Measurements from ENCODE around the gene SAA2.
A peak's percentile ranks its signal among the peaks of the same experiment; 100 is the strongest.
"Not testable (repeated sequence)": the region's sequence is repeated elsewhere in the genome, so short reads cannot be mapped to it uniquely, and the experiment has no call there.

The SAA2 gene

DNA sequence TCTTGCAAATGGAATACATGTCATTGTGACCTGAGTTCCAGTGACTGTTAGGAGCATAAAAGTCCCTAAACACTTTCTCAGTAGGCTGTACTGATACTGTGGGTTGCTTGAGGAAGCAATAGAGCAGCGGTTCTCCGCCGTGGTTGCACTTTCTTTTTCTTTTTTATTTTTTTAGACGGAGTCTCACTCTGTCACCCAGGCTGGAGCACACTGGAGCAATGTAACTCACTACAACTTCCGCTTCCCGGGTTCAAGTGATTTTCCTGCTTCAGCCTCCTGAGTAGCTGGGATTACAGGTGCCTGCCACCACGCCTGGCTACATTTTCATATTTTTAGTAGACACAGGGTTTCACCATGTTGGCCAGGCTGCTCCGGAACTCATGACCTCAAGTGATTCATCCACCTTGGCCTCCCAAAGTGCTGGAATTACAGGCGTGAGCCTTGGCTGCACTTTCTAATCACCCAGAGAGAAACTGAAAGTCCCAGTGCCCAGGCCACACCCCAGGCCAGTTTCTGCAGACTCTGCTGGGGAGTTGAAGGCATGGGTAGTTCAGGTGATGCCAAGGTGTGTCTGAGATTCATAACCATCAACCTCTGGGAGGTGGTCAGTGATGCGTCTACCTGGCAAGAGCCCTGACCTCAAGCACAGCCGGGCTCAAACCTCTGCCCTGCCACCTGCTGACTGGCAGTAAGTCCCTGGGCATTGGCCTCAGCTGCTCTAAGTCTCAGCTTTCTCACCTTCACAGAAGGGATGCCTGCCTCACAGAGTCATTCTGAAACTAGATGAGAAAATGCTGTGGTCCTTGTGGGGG is 1.9 kb downstream of the SAA2 start:
- not testable (repeated sequence) for DNase-seq

DNA sequence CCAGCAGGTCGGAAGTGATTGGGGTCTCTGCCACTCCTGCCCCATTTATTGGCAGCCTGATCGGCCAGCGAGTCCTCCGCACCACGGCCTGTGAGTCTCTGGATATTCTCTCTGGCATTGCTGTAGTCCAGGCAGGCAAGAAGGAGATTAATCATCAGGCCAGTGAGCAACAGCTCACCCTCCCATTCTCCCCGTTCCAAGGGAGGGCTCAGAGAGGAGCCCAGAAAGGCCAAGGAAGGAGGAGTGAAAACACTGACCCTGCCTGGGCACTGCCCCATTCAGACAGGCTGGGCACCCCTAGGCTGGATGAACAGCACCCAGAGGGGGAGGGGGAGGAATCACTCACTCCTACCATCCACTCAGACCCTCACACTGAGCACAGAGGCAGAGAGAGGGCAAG is 3.1 kb downstream of the SAA2 start:
- no peak for DNase-seq

DNA sequence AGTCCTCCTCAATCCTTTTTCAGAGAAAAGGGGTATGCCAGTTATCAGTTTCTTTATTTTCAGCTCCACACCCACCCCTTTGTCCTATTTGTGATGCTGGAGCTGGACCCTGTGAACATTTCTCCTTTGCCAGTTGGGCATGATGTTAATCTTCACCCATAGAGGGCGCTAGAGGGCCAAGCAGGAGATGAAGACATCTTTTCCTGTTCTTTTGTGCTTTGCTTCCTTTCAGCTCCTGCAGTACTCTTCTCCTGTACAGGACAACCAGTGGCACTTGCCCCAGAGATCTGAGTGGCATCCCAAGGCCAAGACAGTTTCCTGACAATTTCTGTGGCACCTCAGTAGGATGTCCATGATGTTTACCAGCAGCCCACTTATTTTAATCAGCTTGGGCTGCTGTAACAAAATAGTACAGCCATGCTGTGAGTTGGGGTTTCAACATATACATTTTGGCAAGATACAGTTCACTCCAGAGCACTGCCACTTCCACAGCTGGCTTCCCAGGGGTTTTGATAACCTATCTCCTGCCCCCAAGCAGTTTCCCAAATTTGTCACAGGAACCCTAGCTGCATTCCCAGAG is 4.6 kb downstream of the SAA2 start:
- DNase-seq: peak; percentile 87

- DNase-seq: no peak
Observed at GRCh38 chr11:18239655-18240054, 8.8 kb downstream of the SAA2 start.

DNA sequence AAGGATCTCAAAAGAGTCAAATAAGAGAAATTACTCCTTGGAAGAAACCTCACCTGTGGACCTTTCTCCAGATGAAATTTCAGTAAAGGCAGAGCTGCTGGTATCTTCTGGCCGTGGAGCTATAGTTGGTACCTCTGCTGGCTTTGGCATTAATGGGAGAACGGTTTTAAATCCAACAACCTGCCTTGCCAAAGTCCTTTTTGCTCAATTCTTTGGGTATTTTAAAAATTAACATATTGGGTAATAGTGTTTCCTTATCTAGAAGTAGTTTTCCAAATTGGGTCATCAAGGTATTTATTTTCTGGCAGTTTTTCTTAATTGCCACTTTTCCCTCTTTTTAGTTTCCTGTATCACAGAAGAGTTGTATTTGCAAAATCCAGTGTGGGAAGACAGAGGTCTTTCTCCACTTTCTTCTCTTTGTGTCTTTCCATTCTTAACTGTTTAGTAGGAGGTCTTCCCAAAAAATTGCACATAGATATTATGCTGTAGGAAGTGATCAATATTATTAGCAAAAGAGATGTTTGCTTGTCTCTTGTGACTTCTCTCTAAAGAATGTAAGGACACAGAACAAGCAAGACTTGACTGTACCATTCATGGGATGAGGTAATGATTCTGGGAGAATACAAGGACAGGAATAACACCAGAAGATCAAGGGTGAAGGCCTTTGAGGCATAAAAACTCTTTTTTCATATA is 11.7 kb downstream of the SAA2 start, which contains the start of gene SAA4:
TSS of gene SAA4 (minus strand) at position 139 of the 693 bp plus-strand sequence. CDS start 876 bp downstream, outside the sequence.
- no peak for DNase-seq

DNA sequence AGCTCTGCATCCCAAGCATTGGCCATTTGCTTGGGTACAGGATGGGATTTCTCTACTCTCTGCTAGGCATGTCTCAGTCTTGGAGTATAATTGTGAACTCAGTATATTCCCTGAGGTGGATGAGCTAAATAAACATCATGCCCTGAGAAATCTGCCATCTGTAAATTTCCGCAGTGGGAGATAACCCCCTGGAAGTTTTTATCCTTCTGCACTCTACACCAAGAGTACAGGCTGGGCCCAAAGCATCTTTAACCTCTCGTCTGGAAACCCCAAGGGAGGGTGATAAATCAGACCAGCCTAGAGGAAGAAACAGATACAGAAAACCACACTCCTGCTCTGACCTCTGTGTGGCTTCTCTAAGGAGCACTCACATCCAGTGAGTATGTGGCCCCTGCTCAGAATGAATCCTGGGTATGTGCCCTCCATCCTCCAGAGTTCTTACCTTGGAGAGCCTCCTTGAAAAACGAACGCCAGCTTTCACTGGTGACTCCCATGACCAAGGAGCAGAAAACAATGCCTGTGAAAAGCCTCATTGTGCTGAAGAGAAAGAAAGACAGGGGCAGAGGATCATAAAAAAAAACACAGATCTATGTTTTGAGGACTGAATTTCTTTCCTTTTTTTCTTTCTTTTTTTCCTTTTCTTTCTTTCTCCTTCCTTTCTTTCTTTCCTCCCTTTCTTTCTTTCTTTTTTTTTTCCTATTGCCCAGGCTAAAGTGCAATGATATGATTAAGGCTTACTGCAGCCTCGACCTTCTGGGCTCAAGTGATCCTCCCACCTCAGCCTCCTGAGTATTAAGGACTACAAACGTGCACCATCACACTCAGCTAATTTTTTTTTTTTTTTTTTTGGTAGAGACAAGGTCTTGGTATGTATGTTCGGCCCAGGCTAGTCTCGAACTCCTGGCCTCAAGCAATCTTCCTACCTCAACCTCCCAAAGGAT is 12.8 kb downstream of the SAA2 start:
- DNase-seq: no peak

DNA sequence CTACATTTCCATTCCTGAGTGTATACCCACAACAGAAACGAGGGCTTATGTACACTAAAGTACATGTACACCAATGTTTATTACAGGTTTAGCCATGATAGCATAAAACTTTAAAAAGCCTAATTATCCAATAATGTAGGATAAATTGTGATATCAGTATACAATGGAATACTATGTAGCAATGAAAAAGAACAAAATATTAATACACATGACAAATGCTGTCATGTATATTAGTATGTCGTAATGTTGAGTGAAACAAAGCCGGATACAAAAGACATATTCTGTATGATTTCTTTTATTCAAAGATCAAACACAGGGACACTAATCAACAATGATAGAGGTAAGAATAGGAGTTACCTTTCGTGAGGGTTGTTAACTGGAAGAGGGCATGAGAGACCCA is 14.6 kb downstream of the SAA2 start:
- no peak for DNase-seq

DNA sequence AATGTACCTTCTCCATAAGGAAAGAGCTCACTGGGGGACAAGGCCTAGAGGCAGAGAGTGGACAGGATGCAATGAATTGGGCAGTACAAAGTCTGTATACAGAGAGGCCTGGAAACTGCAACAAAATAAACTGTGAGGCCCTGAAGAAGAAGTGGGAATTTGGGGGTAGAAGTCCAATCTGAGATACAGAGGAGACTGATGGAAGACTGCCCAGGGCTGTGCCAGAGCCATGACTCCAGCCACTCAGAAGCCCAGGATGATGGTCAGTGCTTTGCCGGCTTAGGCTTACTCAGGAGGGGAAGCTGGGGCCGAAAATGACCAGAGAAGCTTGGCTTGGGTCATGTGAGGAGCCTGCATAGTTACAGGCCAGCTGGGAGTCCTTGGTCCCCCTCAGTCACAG is 17.6 kb downstream of the SAA2 start:
- no peak for DNase-seq

DNA sequence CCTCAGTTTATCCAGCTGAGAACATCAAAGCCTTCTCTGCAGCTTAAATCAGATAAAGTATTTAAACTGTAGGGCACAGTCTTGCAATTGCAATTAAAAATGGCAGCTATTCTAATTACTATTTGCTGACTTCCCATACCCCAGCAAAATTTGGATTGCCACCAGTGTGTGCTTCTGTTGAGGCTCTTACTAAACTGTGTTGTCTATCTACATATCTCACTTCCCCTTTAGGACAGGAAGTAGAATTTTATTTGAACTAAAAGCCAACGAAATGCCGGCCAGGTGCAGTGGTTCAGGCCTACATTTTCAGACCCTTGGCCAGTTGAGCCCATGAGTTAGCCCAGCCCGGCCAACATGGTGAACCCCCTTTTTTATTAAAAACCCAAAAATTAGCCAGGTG is 19.0 kb downstream of the SAA2 start:
- DNase-seq: peak; percentile 16

DNA sequence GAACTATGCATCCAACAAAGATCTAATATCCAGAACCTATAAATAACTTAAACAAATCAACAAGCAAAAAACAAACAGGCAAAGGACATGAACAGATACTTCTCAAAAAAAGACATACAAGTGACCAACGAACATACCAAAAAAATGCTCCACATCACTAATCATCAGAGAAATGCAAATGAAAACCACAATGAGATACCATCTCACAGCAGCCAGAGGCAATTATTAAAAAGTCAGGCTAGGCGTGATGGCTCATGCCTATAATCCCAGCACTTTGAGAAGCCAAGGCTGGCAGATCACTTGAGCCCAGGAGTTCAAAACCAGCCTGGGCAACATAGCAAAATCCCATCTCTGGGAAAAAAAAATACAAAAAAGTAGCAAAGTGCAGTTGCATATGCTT is 22.6 kb downstream of the SAA2 start:
- DNase-seq: no peak

GRCh38 chr11:18223591-18224387 is 24.7 kb downstream of the SAA2 start:
- DNase-seq: no peak

DNA sequence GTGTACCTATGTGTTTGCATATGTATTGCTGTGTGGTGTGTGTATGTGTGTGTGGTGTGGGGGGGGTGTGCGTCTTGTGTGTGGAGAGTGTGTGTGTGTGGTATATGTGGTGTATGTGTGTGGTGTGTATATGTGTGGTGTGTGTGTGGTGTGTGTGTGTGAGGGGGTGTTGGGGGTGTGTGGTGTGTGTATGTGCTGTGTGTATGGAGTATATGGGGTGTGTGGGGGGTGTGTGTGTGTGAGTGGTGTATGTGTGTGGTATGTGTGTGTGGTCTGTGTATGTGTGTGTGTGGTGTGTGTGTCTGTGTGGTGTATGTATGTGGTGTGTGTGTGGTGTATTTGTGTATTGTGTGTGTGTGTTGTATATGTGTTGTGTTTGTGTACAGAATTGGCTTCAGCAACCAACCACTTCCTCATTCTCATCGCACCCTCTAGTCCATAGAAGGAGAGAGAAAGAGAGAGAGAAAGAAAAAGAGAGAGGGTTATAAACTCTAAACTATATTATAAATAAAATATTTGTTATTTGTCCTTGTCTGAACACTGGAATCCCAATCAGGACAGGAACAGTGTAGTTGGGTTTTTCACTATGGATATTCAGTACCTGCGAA is 25.6 kb downstream of the SAA2 start:
- DNase-seq: no peak

- no peak for DNase-seq
Observed at GRCh38 chr11:18221274-18221876, 27.1 kb downstream of the SAA2 start.

GRCh38 chr11:18209058-18209457 is 39.4 kb downstream of the SAA2 start:
- no peak for DNase-seq

DNA sequence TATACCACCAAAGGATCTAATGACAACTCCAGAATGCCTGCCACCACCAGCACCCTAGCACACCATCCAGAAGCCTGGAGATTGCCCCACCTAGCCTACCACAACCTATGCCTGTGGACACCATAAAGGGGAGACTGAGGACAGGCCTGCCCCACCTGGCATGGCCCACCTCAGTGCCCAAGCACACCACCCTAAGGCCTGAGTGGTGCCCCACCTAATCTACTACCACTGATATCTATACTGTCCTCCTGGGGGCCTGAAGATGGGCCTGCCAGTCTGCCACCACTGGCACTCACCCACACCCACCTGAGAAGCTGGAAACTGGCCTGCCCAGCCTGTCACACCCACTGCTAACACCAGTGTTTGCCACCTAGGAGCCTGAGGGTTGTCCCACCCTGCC is 43.7 kb downstream of the SAA2 start:
- DNase-seq: no peak

GRCh38 chr11:18204220-18204619 is 44.2 kb downstream of the SAA2 start:
- no peak for DNase-seq

DNA sequence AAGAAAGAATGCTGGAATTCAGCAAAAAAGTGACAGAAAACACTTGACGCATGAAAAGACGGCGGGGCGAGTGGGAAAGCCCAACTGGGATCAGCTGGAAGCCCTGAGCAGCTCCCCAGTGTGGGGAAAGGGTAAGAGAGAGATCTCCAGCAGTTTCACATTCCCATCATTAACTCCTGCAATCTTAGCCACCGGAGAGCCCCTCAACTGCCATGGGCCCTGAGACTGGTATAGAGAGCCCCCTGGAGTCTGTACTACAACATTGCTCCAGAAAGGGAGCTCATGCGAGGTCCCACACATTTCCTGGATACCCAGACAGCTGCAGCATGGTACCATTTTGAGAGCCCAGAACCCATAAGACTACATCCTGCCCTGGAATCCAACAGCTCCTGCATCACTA is 44.7 kb downstream of the SAA2 start:
- DNase-seq: peak; percentile 66

- not testable (repeated sequence) for DNase-seq
Observed at GRCh38 chr11:18197738-18198137, 50.7 kb downstream of the SAA2 start.

- DNase-seq: no peak
Observed at GRCh38 chr11:18196532-18196931, 51.9 kb downstream of the SAA2 start.

All from hematopoietic multipotent progenitor cell treated with erythropoietin and hydrocortisone succinate and interleukin-3 and kit ligand, for 6 days (in vitro differentiated cells).